Mononuclear cell (primary cell): ENCODE results near the gene PSMD13. TPM values are rescaled to one million over a fixed set of nuclear protein-coding genes. Genes with fewer than 3 reads are reported as not detected.
"Not testable (repeated sequence)": the region's sequence is repeated elsewhere in the genome, so short reads cannot be mapped to it uniquely, and the experiment has no call there.

Experiments used
- H3K27me3 ChIP-seq: 2 replicates; pipeline ENCODE4 v1.6.0; 2011; ENCODE audit warnings: low read length, control low read depth; ENCODE audit not compliant: insufficient read depth
- H3K4me1 ChIP-seq: 2 replicates; pipeline ENCODE4 v1.5.1; 2011; ENCODE audit warnings: mild to moderate bottlenecking, low read length, control low read depth; ENCODE audit not compliant: insufficient read depth
- H3K4me3 ChIP-seq: 2 replicates; pipeline ENCODE4 v1.5.1; 2011; ENCODE audit warnings: mild to moderate bottlenecking, low read length, moderate library complexity
- H3K9me3 ChIP-seq: 2 replicates; pipeline ENCODE4 v1.5.1; 2011; ENCODE audit warnings: low read depth, mild to moderate bottlenecking, control low read depth, low read length
- total RNA-seq: library from RNA; depleted of rRNA; stranded (reverse); fragments of >200 nt; gene quantifications from one replicate; pipeline ENCODE4 v1.2.3, GENCODE V29; 2012

The PSMD13 gene
- total RNA-seq, 1 donor, result 62.5 TPM

GRCh38 chr11:266676-267439, 30.1 kb downstream of the PSMD13 start:
- no peaks in the 10 kb centered on the region for H3K9me3 ChIP-seq
- H3K4me1 ChIP-seq, result peaks cover 39% of the 10 kb centered on the region
- H3K27me3 ChIP-seq, result no peaks in the 10 kb centered on the region
- H3K4me3 ChIP-seq, result no peak overlapping the region

DNA sequence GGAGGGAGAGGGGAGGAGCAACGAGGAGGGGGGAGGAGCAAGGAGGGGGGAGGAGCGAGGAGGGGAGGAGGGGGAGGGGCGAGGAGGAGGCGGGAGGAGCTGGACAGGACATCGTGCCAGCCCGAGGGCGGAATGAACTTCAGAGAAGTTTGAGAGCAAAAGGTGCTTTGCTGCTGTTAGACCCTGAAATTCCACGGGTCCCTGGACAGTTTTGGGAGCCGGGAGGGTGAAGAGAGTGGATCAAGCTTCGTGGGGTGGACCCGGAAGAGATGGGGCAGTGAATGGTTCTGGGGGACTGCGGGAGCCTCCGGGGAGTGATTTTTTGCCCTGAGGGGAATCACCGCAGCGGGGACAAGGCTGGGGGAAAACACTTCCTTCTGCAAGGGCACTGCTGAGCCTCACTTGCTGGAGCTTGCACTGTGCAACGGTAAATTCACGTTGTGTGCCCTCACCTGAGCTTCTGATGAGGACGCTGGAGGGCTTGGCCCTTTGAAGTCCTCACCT, 30.8 kb downstream of the PSMD13 start:
- peak overlapping the region; percentile 57 for H3K4me3 ChIP-seq
- no peaks in the 10 kb centered on the region for H3K27me3 ChIP-seq
- peaks cover 39% of the 10 kb centered on the region for H3K4me1 ChIP-seq

DNA sequence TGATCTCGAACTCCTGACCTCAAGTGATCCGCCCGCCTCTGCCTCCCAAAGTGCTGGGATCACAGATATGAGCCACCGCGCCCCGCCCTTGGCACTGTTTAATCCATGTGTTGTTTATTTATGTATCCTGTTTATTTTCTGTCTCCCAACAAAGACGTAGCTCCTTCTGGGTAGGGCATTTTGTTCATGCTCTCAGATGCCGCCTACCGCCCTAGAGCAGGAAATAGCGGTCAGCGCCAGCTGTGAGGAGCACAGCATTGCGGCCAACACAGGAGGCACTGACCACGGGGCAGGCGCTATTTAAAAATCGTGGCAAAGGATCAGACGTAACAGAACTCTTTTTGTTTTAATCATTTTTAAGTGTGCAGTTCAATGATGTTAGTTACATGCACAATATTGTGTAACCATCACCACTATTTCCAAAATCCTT, 32.0 kb downstream of the PSMD13 start:
- Histone ChIP-seq H3K4me1 (peaks cover 39% of the 10 kb centered on the region), H3K4me3 (peak overlapping the region; percentile 57)
- not testable (repeated sequence) for H3K27me3 ChIP-seq, H3K9me3 ChIP-seq

More for the DNA sequence above, 30.8 kb downstream of the PSMD13 start:
- no peaks in the 10 kb centered on the region for H3K9me3 ChIP-seq

DNA sequence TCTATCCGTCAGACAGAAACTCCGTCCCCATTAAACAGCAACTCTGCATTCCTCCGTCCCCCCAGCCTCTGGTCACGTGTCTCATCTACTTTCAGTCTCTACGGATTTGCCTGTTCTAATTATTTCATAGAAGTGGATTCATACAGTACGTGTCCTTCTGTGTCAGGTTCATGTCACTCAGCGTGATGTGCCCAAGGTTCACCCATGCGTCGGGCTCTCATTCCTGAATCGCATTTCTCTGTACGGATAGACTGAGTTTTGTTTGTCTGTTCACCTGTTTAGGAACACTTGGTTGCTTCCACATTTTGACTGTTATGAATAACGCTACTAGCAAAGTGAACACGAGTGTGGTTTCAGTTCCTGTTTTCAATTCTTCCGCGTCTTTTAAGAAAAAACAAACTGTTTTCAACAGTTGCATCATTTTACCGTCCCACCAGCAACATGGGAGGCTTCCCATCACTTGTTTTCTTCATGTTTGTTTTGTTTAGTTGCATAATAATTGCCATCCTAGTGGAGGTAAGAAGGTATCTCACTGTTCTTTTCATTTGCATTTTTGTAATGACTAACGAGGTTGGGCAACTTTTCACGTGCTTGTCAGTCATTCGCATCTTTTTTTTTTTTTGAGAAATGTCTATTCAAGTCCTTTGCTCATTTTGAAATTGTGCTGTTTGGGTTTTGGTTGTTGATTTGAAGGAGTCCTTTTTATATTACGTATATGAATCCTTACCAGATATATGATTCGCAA, 32.5 kb downstream of the PSMD13 start:
- Histone ChIP-seq H3K27me3 (no peaks in the 10 kb centered on the region), H3K4me1 (peaks cover 39% of the 10 kb centered on the region), H3K4me3 (peak overlapping the region; percentile 57), H3K9me3 (no peaks in the 10 kb centered on the region)

- H3K4me3 ChIP-seq, result no peak overlapping the region
- no peaks in the 10 kb centered on the region for H3K9me3 ChIP-seq
- H3K4me1 ChIP-seq, result peaks cover 43% of the 10 kb centered on the region
- H3K27me3 ChIP-seq, result no peaks in the 10 kb centered on the region
Observed at GRCh38 chr11:270451-271318, 33.9 kb downstream of the PSMD13 start.

GRCh38 chr11:271319-271715, 34.5 kb downstream of the PSMD13 start:
- no peak overlapping the region for H3K4me3 ChIP-seq
- no peaks in the 10 kb centered on the region for H3K27me3 ChIP-seq
- H3K9me3 ChIP-seq, result no peaks in the 10 kb centered on the region
- H3K4me1 ChIP-seq, result peaks cover 43% of the 10 kb centered on the region

DNA sequence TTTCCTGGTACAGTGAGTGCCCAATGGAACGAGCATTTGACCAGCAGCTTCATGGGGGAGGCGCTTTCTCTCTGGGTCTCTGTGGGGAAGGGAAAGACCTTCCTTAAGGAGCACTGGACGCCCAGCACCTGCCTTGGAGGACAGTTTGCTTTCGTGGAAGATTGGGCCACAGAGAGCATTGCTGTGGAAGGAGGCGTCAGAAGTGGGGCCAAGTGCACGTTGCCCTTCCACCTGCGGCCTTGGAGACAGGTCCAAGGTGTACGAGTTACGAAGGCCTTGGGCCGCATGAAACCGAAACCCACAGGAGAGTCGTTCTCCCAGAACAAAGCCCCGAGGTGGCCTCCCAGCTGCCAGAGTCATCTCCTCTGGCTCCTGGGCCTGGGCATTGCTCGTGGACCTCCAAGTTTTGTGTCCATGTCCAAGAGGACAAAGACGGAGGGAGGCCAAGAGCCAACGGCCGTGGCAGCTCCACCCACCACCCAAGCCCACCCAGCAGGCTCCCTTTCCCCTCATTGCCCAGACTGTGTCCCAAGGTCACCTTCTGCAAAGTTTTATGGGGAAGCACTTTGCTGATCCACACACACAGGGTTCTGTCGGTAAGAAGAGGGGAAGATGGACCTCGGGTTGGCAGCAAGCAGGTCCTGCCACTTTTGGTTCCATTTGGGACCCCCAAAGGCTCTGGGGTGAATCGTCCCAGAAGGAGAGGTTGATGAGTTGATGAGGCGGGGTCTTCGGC, 35.6 kb downstream of the PSMD13 start:
- Histone ChIP-seq H3K4me1 (peaks cover 40% of the 10 kb centered on the region), H3K4me3 (no peak overlapping the region), H3K9me3 (no peaks in the 10 kb centered on the region), H3K27me3 (no peaks in the 10 kb centered on the region)

DNA sequence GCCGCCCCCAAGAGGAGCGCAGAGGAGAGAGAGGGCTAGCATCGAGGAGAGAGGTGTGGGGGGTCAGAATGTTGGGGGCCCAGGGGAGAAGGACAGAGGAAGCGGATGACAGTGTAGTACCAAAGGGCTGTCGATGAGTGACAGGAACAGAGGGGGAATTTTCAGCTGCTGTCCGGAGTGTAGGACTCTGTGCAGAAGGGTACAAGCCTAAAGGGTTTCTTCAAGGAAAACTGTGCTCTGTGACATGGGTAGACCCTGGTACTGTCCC, 36.1 kb downstream of the PSMD13 start:
- no peak overlapping the region for H3K4me3 ChIP-seq
- H3K27me3 ChIP-seq, result no peaks in the 10 kb centered on the region
- H3K4me1 ChIP-seq, result peaks cover 35% of the 10 kb centered on the region
- no peaks in the 10 kb centered on the region for H3K9me3 ChIP-seq

DNA sequence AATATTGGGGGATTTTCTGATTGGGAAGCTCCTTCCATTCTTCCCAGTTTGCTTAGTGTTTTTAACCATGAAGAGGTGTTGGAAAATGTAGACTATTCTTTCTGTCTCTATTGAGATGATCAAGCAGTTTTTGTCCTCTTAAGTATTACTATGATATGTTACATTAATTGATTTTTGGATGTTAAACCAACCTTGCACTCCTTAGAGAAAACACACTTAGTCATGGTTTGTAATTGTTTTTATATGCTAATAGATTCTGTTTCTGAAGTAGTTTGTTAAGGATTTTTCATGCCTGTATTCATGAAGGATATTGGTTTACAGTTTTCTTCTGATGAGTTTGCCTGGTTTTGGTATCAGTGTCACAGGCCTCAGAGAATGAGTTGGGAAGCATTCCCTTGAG, 39.4 kb downstream of the PSMD13 start:
- peaks cover 35% of the 10 kb centered on the region for H3K4me1 ChIP-seq
- H3K27me3 ChIP-seq, result peaks cover 11% of the 10 kb centered on the region
- H3K4me3 ChIP-seq, result no peak overlapping the region
- no peaks in the 10 kb centered on the region for H3K9me3 ChIP-seq

DNA sequence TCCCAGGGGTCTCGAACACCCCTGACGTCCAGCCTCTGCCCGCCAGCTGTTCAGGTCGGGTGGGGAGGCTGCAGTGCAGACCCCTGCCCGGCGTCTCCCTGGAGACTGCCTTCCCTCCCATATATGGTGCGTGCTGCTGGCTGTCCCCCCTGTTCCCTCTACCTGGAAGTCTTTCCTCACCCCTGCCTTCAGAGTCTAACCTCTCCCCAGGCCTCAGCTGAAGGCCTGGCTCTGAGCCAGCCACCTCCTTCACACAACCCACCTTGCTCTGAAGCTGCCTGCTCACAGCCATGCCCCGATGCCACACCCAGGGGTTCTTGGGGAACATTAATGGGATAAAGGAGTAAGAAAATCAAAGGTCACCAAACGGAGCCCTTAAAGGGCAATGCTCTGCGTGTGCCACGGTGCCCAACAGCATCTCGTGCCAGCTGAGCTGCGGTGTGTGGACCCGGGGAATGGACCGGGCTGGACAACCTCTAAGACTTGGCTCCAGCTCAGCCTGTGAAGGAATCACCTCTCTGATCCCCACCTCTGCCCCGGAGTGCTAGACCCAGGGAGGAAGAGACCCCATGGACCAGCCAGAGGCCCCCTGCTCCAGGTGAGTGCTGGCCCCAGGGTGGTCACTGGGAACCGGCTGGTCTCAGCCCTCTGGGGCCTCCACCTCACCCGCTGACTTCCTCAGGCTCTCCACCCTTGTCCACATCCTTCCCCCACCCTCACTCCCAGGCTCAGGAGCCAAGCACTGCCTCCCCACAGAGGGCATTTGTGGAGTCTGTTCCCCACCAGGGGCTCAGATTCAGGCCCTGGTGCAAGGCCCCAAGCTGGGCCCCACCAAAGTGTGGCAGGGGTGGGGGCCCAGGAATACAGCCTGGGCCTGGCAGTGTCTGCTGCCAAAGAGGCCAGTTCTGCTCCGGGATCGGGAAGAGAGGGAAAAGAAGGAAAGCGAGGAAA, 41.5 kb downstream of the PSMD13 start, which contains the start of gene NLRP6:
Gene NLRP6, plus strand, starts transcription at position 407 of the 951 bp plus-strand sequence. Its CDS starts 163 bp downstream, at position 570.
- peak within 1 kb of the TSS; percentile 45 for H3K4me3 ChIP-seq
- peaks cover 29% of the 10 kb centered on the region for H3K27me3 ChIP-seq
- peaks cover 53% of the 10 kb centered on the region for H3K4me1 ChIP-seq
- H3K9me3 ChIP-seq, result no peaks in the 10 kb centered on the region

DNA sequence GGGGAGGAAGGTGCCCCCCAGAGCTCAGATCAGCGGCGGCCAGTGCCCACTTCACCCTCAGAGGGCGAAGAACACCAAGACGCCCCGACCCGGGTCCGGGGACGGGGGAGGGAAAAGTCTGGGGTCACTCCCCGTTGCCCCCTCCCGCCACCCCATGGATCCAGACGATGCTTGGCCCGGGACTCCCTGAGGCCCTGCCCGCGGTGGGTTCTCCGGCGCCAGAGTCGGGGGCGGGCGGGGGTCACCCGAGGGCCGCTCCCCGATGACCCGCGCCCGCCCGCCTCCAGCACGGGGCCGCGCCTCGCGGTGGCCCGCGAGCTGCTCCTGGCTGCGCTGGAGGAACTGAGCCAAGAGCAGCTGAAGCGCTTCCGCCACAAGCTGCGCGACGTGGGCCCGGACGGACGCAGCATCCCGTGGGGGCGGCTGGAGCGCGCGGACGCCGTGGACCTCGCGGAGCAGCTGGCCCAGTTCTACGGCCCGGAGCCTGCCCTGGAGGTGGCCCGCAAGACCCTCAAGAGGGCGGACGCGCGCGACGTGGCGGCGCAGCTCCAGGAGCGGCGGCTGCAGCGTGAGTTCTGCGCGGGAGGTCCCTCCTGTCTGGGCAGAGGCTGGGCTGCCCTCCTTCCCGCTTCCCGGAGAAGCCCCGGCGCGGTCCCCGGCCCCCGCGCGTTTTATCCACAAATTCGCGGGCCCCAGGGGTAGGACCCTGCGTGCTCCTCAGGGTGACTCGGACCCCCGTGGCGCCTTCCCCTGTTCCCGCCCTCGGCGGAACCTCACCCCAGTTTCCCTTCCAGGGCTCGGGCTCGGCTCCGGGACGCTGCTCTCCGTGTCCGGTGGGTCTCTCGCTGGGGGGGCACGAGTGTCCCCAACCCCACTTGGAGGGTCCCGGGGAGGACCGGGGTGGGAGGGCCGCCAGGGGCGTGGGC, 42.5 kb downstream of the PSMD13 start:
- H3K9me3 ChIP-seq, result no peaks in the 10 kb centered on the region
- peaks cover 29% of the 10 kb centered on the region for H3K27me3 ChIP-seq
- peak overlapping the region; percentile 45 for H3K4me3 ChIP-seq
- peaks cover 58% of the 10 kb centered on the region for H3K4me1 ChIP-seq

DNA sequence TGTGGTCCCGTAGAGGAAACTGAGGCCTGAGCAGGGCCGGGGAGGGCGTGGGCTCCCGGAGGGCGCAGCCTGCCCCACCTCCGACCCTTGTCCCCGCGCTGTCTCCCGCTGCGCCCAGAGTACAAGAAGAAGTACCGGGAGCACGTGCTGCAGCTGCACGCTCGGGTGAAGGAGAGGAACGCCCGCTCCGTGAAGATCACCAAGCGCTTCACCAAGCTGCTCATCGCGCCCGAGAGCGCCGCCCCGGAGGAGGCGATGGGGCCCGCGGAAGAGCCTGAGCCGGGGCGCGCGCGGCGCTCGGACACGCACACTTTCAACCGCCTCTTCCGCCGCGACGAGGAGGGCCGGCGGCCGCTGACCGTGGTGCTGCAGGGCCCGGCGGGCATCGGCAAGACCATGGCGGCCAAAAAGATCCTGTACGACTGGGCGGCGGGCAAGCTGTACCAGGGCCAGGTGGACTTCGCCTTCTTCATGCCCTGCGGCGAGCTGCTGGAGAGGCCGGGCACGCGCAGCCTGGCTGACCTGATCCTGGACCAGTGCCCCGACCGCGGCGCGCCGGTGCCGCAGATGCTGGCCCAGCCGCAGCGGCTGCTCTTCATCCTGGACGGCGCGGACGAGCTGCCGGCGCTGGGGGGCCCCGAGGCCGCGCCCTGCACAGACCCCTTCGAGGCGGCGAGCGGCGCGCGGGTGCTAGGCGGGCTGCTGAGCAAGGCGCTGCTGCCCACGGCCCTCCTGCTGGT, 43.4 kb downstream of the PSMD13 start:
- H3K4me1 ChIP-seq, result peaks cover 54% of the 10 kb centered on the region
- H3K4me3 ChIP-seq, result peak overlapping the region; percentile 45
- H3K9me3 ChIP-seq, result no peaks in the 10 kb centered on the region
- H3K27me3 ChIP-seq, result peaks cover 29% of the 10 kb centered on the region
